SK-N-SH (cell line): ENCODE data around the gene DGKI. TPM values are rescaled to one million over a fixed set of nuclear protein-coding genes. Genes with fewer than 3 reads are reported as not detected.

Experiments used
- CTCF ChIA-PET: fragments of 300-600, 350-600 bp; formaldehyde crosslinking; extraction: SDS; loops from one replicate; lab custom pipeline; 2021; lab: Yijun Ruan, JAX
- POLR2A ChIA-PET: fragments of 350-600 bp; sonication (Branson Sonifier 250); formaldehyde crosslinking; extraction: SDS; loops from one replicate; lab custom pipeline; 2020; ENCODE audit warnings: antibody characterized with exemption, inconsistent platforms; lab: Yijun Ruan, JAX
- DNase-seq: peaks from one replicate; pipeline ENCODE4 v3.0.0; 2012
- H2AFZ ChIP-seq: fragments of 200-600 bp; sonication (generic); 2 replicates; pipeline ENCODE4 v1.8.1; 2016; ENCODE audit warnings: antibody characterized with exemption, mild to moderate bottlenecking, low read depth
- H3F3A ChIP-seq: fragments of 200-600 bp; sonication (generic); replicated peaks from 2 replicates; pipeline ENCODE3; 2016; ENCODE audit warnings: antibody characterized with exemption, mild to moderate bottlenecking; ENCODE audit not compliant: insufficient read depth
- H3K27ac ChIP-seq, 2 experiments: fragments of 200-500 bp in 1 of 2; fragments of 200-600 bp in 1 of 2; sonication (Bioruptor generic) in 1 of 2; sonication (generic), shearing (Covaris generic) in 1 of 2; 2 replicates each; pipeline versions ENCODE4 v1.5.1 to v1.6.1; 2014 to 2016; ENCODE audit warnings: low read depth in 2 of 2, inconsistent platforms in 1 of 2, low read length in 1 of 2, mild to moderate bottlenecking in 1 of 2, mixed read lengths in 1 of 2
- H3K27me3 ChIP-seq: fragments of 200-600 bp; sonication (generic), shearing (Covaris generic); 2 replicates; pipeline ENCODE4 v1.6.1; 2016; ENCODE audit warnings: mixed run types; ENCODE audit not compliant: insufficient read depth
- H3K36me3 ChIP-seq, 2 experiments: fragments of 200-500 bp in 1 of 2; fragments of 200-600 bp in 1 of 2; sonication (Bioruptor generic) in 1 of 2; sonication (generic) in 1 of 2; replicated peaks in 1 of 2; 2 replicates each; pipeline versions ENCODE3 to v1.5.1; 2014 to 2016; ENCODE audit warnings: low read length in 1 of 2, mild to moderate bottlenecking in 1 of 2; ENCODE audit not compliant: insufficient read depth in 2 of 2, control insufficient read depth in 1 of 2
- H3K4me1 ChIP-seq, 2 experiments: fragments of 200-500 bp in 1 of 2; fragments of 200-600 bp in 1 of 2; sonication (Bioruptor generic) in 1 of 2; sonication (generic), shearing (Covaris generic) in 1 of 2; 2 replicates each; pipeline versions ENCODE4 v1.5.1 to v1.6.1; 2014 to 2016; ENCODE audit warnings: low read depth in 1 of 2, low read length in 1 of 2, mixed run types in 1 of 2; ENCODE audit not compliant: insufficient read depth in 2 of 2, control insufficient read depth in 1 of 2
- H3K4me2 ChIP-seq: fragments of 200-600 bp; sonication (generic), shearing (Covaris generic); 2 replicates; pipeline ENCODE4 v1.6.1; 2017; ENCODE audit warnings: mixed run types
- H3K4me3 ChIP-seq, 2 experiments: fragments of 200-500 bp in 1 of 2; fragments of 200-600 bp in 1 of 2; sonication (Bioruptor generic) in 1 of 2; sonication (generic), shearing (Covaris generic) in 1 of 2; 2 replicates each; pipeline versions ENCODE4 v1.5.1 to v1.8.1; 2014 to 2016; ENCODE audit warnings: low read depth in 2 of 2, inconsistent platforms in 1 of 2, low read length in 1 of 2, mild to moderate bottlenecking in 1 of 2, mixed read lengths in 1 of 2, moderate library complexity in 1 of 2
- H3K79me2 ChIP-seq: fragments of 200-600 bp; sonication (generic); 2 replicates; pipeline ENCODE4 v1.8.1; 2017; ENCODE audit warnings: mild to moderate bottlenecking; ENCODE audit not compliant: insufficient read depth
- H3K9ac ChIP-seq: fragments of 200-600 bp; sonication (generic); 2 replicates; pipeline ENCODE4 v1.6.1; 2017; ENCODE audit warnings: mixed run types
- H3K9me2 ChIP-seq: fragments of 200-600 bp; sonication (generic); 2 replicates; pipeline ENCODE4 v1.6.1; 2017; ENCODE audit warnings: mixed run types
- H3K9me3 ChIP-seq: fragments of 200-600 bp; sonication (generic); 2 replicates; pipeline ENCODE4 v1.6.1; 2017; ENCODE audit warnings: mixed run types, mild to moderate bottlenecking, moderate library complexity
- H4K20me1 ChIP-seq: fragments of 200-600 bp; sonication (generic); 2 replicates; pipeline ENCODE4 v1.6.1; 2017; ENCODE audit warnings: mild to moderate bottlenecking, mixed run types; ENCODE audit not compliant: insufficient read depth
- FOXJ3 ChIP-seq: sonication (generic); formaldehyde crosslinking; IDR thresholded peaks from 2 replicates; pipeline ENCODE4 v1.5.1; 2020; ENCODE audit warnings: mild to moderate bottlenecking, missing genetic modification reagents
- GABPA ChIP-seq: IDR thresholded peaks from 2 replicates; pipeline ENCODE4 v1.4.0; 2012; ENCODE audit warnings: low read depth, mild to moderate bottlenecking
- GATA2 ChIP-seq: sonication (generic); formaldehyde crosslinking; IDR thresholded peaks from 2 replicates; pipeline ENCODE4 v1.5.0; 2020; ENCODE audit warnings: mild to moderate bottlenecking, missing genetic modification reagents
- NRF1 ChIP-seq: IDR thresholded peaks from 2 replicates; pipeline ENCODE4 v1.6.1; 2012; ENCODE audit warnings: low read depth, mild to moderate bottlenecking, low read length
- POLR2AphosphoS5 ChIP-seq: IDR thresholded peaks from 2 replicates; pipeline ENCODE4 v1.6.1; 2012; ENCODE audit warnings: low read depth, low read length
- RCOR1 ChIP-seq: fragments of 150-350 bp; IDR thresholded peaks from 2 replicates; pipeline ENCODE4 v1.6.1; 2017; ENCODE audit warnings: antibody characterized with exemption, low read length
- SMC3 ChIP-seq: IDR thresholded peaks from 2 replicates; pipeline ENCODE4 v1.6.1; 2012; ENCODE audit warnings: low read depth, low read length, improper control_type of control experiment
- TAF1 ChIP-seq: IDR thresholded peaks from 2 replicates; pipeline ENCODE4 v1.6.1; 2012; ENCODE audit warnings: low read depth, mild to moderate bottlenecking, low read length, moderate library complexity, borderline replicate concordance
- TCF12 ChIP-seq: IDR thresholded peaks from 2 replicates; pipeline ENCODE4 v1.4.0; 2012
- TEAD4 ChIP-seq: IDR thresholded peaks from 2 replicates; pipeline ENCODE4 v1.4.0; 2012; ENCODE audit warnings: mild to moderate bottlenecking, borderline replicate concordance; ENCODE audit not compliant: insufficient read depth
- USF1 ChIP-seq: IDR thresholded peaks from 2 replicates; pipeline ENCODE4 v1.4.0; 2012; ENCODE audit warnings: low read depth, borderline replicate concordance
- WGBS: methylation state at CpG from one replicate; pipeline ENCODE4 v1.1.6; 2017; ENCODE audit warnings: low lambda C conversion rate; 5-methylcytosine and 5-hydroxymethylcytosine counted together
- polyA plus RNA-seq, 3 experiments: library from polyadenylated mRNA; depleted of rRNA; stranded (reverse); fragments of >200 nt; gene quantifications; 2 replicates each; pipeline ENCODE4 v1.2.3, GENCODE V29; 2012

DGKI gene
- polyA plus RNA-seq, 1 of the 3 experiments (the other 2 are of a cell fraction), result 1.3 TPM

DNA sequence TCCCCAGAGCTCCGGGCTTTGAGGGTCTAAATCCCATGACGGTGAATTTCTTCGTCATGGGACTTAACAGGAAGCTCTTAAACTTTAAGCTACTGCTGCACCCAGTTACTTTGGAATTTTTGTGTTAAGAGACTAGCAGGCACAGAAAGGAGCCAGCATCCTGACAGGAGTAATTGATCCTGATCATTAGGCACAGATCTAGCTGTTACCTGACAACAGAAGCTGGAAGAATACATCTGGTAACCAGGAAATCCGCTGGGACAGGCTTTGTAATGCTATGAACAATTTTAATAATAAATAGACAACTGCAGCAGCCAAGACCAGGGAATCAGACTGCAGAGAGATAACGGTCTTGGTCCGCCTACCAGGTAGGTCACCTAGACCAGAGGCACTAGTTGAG, 210.9 kb downstream of the DGKI start (continued):
- TF ChIP-seq USF1, result no peak
- no peak for TF ChIP-seq GATA2 (CRISPR knock-in tag)
- TF ChIP-seq TEAD4, result no peak
- TF ChIP-seq, all 33 proteins: peak for 0

- Histone ChIP-seq H3K27ac (no peak overlapping the region), H3K79me2 (no peaks in the 10 kb centered on the region), H3K9ac (no peak overlapping the region), H4K20me1 (no peaks in the 10 kb centered on the region), H3K9me3 (no peaks in the 10 kb centered on the region), H3K27me3 (no peaks in the 10 kb centered on the region), H3K4me1 (no peaks in the 10 kb centered on the region), H3K36me3 (no peaks in the 10 kb centered on the region), H3K4me2 (no peak overlapping the region), H3K4me3 (no peak overlapping the region), H3K9me2 (no peaks in the 10 kb centered on the region), H3F3A (no peaks in the 10 kb centered on the region), H2AFZ (no peak overlapping the region)
- ChIA-PET POLR2A (no interaction called here), CTCF (interaction anchor here (0.7 to 3.5 kb wide), 5 partner anchors 9 to 29 kb away, joined by 3 to 18 read pairs (median 4); no protein-coding TSS in a partner anchor)
- no peak for TF ChIP-seq FOXJ3
- TF ChIP-seq POLR2AphosphoS5, result no peak
- TF ChIP-seq TAF1, result no peak
- no peak for DNase-seq
- 57% methylated on average over 3 of the region's 3 CpGs for WGBS
Measured at GRCh38 chr7:137635132-137635531, 211.6 kb downstream of the DGKI start.

DNA sequence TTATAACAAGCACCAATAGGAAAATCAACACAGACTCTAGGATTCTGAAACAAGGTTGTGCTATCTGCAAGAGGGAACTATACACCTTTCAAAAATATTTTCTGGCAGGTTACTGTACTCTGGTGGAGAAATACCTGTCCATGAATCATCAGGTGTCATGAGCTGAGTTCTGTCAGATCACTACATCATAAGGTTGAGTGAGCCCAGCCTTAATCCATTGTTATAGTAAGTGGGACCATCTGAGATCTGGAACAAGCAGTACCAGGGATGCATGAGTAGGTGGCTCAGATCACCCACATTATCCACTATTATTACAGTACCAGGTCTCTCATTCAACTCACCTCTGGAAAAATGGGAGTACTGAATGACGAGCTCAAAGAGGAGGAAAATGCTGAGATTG, 212.4 kb downstream of the DGKI start:
- Histone ChIP-seq H3K79me2 (no peaks in the 10 kb centered on the region), H3K4me3 (no peak overlapping the region), H3K9me2 (no peaks in the 10 kb centered on the region), H4K20me1 (no peaks in the 10 kb centered on the region), H3K4me2 (no peak overlapping the region), H3K9me3 (no peaks in the 10 kb centered on the region), H3K9ac (no peak overlapping the region), H3K4me1 (peaks cover 0 to 1% of the 10 kb centered on the region in 2 experiments; a peak in 1 of 4 replicates), H3K27ac (no peak overlapping the region), H2AFZ (no peak overlapping the region), H3K36me3 (no peaks in the 10 kb centered on the region), H3K27me3 (no peaks in the 10 kb centered on the region), H3F3A (no peaks in the 10 kb centered on the region)
- ChIA-PET CTCF (interaction anchor here (1.1 to 3.5 kb wide), 5 partner anchors 8 to 31 kb away, joined by 3 to 18 read pairs (median 4); no protein-coding TSS in a partner anchor), POLR2A (no interaction called here)
- no peak for DNase-seq
- 68% methylated on average over 1 of the region's 1 CpG for WGBS
- TF ChIP-seq USF1 (no peak), TCF12 (no peak), TAF1 (no peak), POLR2AphosphoS5 (no peak), SMC3 (no peak), RCOR1 (no peak), GABPA (no peak), NRF1 (no peak)
